Mucosa of stomach (tissue), 1 donor: ENCODE measurements around the gene SKAP2.

Source experiments
- H3K27me3 ChIP-seq: one replicate; pipeline ENCODE4 v1.7.0; 2013; ENCODE audit warnings: mild to moderate bottlenecking, low read length; ENCODE audit not compliant: control insufficient read depth, insufficient read depth
- H3K36me3 ChIP-seq: one replicate; pipeline ENCODE4 v1.7.0; 2013; ENCODE audit warnings: low read length; ENCODE audit not compliant: control insufficient read depth, insufficient read depth
- H3K4me1 ChIP-seq: one replicate; pipeline ENCODE4 v1.7.0; 2013; ENCODE audit warnings: mild to moderate bottlenecking, low read length; ENCODE audit not compliant: control insufficient read depth, insufficient read depth
- H3K4me3 ChIP-seq: one replicate; pipeline ENCODE4 v1.7.0; 2013; ENCODE audit warnings: low read length
- H3K9ac ChIP-seq: one replicate; pipeline ENCODE4 v1.7.0; 2013; ENCODE audit warnings: mild to moderate bottlenecking, low read length, moderate library complexity
- H3K9me3 ChIP-seq: one replicate; pipeline ENCODE4 v1.7.0; 2013; ENCODE audit warnings: mild to moderate bottlenecking, low read length, moderate library complexity; ENCODE audit not compliant: control insufficient read depth
- donor health status: Pancreatic carcinoma.

SKAP2 gene

GRCh38 chr7:26868841-26869495 is 4.6 kb upstream of the SKAP2 start:
- no peaks in the 10 kb centered on the region for H3K27me3 ChIP-seq
- H3K4me1 ChIP-seq: no peaks in the 10 kb centered on the region
- H3K36me3 ChIP-seq: no peaks in the 10 kb centered on the region
- H3K9ac ChIP-seq: no peak overlapping the region
- H3K9me3 ChIP-seq: no peaks in the 10 kb centered on the region
- no peak overlapping the region for H3K4me3 ChIP-seq

- Histone ChIP-seq H3K4me1 (no peaks in the 10 kb centered on the region), H3K9me3 (no peaks in the 10 kb centered on the region), H3K36me3 (no peaks in the 10 kb centered on the region), H3K9ac (peak overlapping the region; percentile 61), H3K27me3 (no peaks in the 10 kb centered on the region), H3K4me3 (peak overlapping the region; percentile 16)
These were observed 651 bp upstream of the SKAP2 start for GRCh38 chr7:26865094-26865388.

- Histone ChIP-seq H3K27me3 (no peaks in the 10 kb centered on the region), H3K9me3 (no peaks in the 10 kb centered on the region), H3K4me1 (no peaks in the 10 kb centered on the region), H3K9ac (peak overlapping the region; percentile 95), H3K36me3 (no peaks in the 10 kb centered on the region), H3K4me3 (peak overlapping the region; percentile 95)
These were observed 677 bp downstream of the SKAP2 start for GRCh38 chr7:26863518-26864308.

- H3K4me1 ChIP-seq: no peaks in the 10 kb centered on the region
- no peaks in the 10 kb centered on the region for H3K27me3 ChIP-seq
- H3K36me3 ChIP-seq: no peaks in the 10 kb centered on the region
- no peaks in the 10 kb centered on the region for H3K9me3 ChIP-seq
- H3K9ac ChIP-seq: no peak overlapping the region
- no peak overlapping the region for H3K4me3 ChIP-seq
These were observed 1.6 kb downstream of the SKAP2 start for GRCh38 chr7:26862834-26863233.

DNA sequence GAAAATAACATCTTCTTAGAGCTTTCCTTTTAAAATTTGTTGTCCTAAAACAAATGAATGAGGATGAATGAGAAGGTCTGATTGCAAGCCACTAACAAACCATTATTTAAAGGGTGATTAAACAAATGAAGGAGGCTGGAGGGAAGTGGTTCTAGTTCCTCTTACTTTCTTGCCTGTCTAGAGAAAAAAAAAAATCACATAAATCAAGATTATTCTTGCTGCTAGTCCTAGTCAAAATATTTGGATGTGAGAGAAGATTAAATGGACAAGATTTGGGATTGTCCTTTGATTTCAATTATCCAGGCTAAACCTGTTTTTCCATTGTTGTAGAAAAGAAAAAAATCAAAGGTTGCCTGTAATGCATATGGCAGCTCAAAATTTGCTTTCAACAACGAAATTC is 3.3 kb downstream of the SKAP2 start:
- H3K9me3 ChIP-seq: no peaks in the 10 kb centered on the region
- H3K36me3 ChIP-seq: no peaks in the 10 kb centered on the region
- H3K4me1 ChIP-seq: no peaks in the 10 kb centered on the region
- H3K9ac ChIP-seq: no peak overlapping the region
- no peaks in the 10 kb centered on the region for H3K27me3 ChIP-seq
- H3K4me3 ChIP-seq: no peak overlapping the region

DNA sequence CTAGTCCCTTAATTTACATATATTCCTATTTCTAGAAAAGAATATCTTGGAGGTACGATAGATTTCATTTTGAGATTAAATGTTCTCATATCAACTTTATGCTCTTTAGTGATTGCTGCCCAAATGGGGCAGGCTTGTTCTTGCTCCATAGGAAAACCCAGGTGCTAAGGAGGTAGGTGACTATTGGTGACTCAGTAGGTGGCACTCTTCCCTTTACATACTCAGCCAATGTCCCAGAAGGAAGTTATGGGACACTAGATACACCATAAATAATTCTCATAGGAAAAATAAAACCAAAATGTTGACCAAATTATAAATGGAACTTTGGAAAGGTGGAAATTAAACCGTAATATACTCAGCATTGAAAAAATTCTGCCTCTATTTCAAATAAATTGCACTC is 4.0 kb downstream of the SKAP2 start:
- Histone ChIP-seq H3K4me3 (no peak overlapping the region), H3K9me3 (no peaks in the 10 kb centered on the region), H3K36me3 (no peaks in the 10 kb centered on the region), H3K4me1 (no peaks in the 10 kb centered on the region), H3K9ac (no peak overlapping the region), H3K27me3 (no peaks in the 10 kb centered on the region)

DNA sequence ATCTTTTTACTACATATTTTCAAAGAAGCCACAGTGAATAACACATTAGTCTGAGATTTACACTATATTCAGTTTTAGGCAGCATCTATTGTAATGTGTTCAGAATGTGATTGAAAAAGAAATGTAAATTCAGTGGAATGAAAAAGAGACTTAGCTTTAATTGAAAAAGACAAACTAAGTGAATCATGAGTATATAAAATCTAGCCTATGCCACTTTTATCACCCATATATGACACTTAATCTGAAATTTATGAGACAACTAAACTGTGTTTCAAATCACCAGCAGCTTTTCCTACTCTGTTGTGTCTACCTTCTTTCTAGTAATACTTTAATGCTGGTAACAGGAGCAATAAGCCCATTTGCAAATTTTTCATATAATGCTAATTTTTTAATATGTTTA is 4.7 kb downstream of the SKAP2 start:
- Histone ChIP-seq H3K4me3 (no peak overlapping the region), H3K4me1 (no peaks in the 10 kb centered on the region), H3K9ac (no peak overlapping the region), H3K27me3 (no peaks in the 10 kb centered on the region), H3K9me3 (no peaks in the 10 kb centered on the region), H3K36me3 (no peaks in the 10 kb centered on the region)

- Histone ChIP-seq H3K9ac (no peak overlapping the region), H3K4me3 (no peak overlapping the region), H3K27me3 (no peaks in the 10 kb centered on the region), H3K9me3 (no peaks in the 10 kb centered on the region), H3K36me3 (no peaks in the 10 kb centered on the region), H3K4me1 (no peaks in the 10 kb centered on the region)
These were observed 5.7 kb downstream of the SKAP2 start for GRCh38 chr7:26858735-26859134.

GRCh38 chr7:26858241-26858715 is 6.1 kb downstream of the SKAP2 start:
- no peak overlapping the region for H3K4me3 ChIP-seq
- H3K9me3 ChIP-seq: no peaks in the 10 kb centered on the region
- H3K4me1 ChIP-seq: no peaks in the 10 kb centered on the region
- no peak overlapping the region for H3K9ac ChIP-seq
- H3K36me3 ChIP-seq: no peaks in the 10 kb centered on the region
- H3K27me3 ChIP-seq: no peaks in the 10 kb centered on the region

DNA sequence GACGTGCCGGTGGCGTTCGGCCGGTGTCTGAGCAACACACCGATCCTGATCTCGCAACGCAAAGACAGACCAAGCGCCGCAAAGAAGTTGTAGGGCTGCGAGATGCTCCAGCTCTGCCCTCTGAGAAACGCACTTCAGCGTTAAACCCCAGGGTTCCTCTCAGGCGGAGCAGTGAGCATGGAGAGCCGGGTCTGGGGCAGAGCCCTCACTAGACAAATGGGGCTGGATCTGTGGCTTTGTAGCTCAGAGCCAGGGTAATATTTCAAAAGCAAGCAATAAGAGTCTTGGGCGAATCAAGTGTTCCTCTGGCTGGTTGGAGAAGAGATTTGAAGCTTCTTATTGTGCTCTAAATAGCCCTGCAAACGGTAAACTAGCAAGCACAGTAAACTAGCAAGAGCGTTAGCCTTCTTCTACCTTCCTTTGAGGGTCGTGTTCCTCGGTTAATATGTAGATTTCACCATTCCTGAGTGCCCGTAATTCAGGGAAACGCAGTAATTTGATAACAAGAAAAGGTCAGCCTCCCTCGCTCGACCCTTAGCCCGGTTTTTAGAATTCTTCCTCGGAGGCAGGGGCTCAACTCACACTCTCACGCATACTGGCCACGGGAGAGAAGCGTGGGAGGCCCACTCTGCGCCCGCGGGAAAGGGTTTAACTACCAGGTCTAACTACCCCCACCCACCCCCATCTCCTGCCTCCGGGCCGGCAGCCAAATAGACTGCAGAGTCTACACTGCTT is 6.7 kb downstream of the SKAP2 start:
- H3K9me3 ChIP-seq: no peaks in the 10 kb centered on the region
- peak overlapping the region; percentile 53 for H3K9ac ChIP-seq
- H3K4me1 ChIP-seq: no peaks in the 10 kb centered on the region
- H3K36me3 ChIP-seq: no peaks in the 10 kb centered on the region
- H3K27me3 ChIP-seq: no peaks in the 10 kb centered on the region
- no peak overlapping the region for H3K4me3 ChIP-seq

DNA sequence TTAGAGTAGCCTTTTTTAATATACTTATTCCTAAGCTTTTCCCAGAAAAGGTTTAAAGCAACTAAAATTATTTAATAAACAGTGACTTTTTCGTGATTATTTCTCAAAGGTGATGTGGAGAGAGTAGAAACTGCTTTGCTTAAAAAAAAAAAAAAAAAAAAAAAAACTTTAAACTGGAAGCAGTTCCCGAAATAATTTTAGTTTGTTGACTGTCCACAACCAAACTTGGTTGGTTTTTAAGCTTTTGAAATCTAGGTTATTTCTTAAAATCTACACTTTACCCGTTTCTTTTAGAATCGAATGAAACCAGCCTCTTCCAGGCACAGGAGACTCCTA is 7.3 kb downstream of the SKAP2 start:
- H3K4me1 ChIP-seq: no peaks in the 10 kb centered on the region
- H3K9me3 ChIP-seq: no peaks in the 10 kb centered on the region
- H3K9ac ChIP-seq: peak overlapping the region; percentile 53
- H3K27me3 ChIP-seq: no peaks in the 10 kb centered on the region
- H3K4me3 ChIP-seq: no peak overlapping the region
- no peaks in the 10 kb centered on the region for H3K36me3 ChIP-seq
